Measurements from ENCODE around the gene PRM3. TPM values are rescaled to one million over a fixed set of nuclear protein-coding genes. Genes with fewer than 3 reads are reported as not detected.

The PRM3 gene
- total and polyA plus RNA-seq, 2 of the 8 experiments (the other 6 are each of a cell fraction or from before 2014, with no cell fraction given): not detected

DNA sequence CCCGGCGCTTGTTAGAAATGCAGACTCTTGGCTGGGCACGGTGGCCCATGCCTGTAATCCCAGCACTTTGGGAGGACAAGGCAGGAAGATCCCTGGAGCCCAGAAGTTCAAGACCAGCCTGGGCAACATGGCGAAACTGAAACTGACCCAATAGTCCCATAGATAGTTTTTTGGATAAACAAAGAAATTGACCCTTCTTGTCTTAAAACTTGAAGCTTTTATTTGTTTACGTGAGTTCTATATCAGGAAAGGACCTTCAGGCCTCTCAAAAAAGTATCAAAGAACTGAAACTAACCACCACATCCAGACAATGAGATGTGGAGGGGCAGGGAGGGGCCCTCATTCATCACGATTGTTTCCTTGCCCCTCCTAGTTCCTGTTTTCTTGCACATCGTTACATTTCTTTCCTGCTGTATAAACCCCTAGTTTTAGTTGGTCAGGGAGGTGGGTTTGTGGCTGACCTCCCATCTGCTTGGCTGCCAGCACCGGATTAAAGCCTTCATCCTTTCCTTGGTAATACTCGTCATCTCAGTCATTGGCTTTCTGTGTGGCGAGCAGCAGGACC is 37.6 kb upstream of the PRM3 start:
- H3K36me3 ChIP-seq (ENCODE audit: control insufficient read depth in 2 of 4, insufficient read depth in 4 of 4, low read length in 3 of 4): no peaks in the 10 kb centered on the region
- no peak overlapping the region for H3K9ac ChIP-seq (replicated peaks in 1 of 4; ENCODE audit: extremely low read depth in 1 of 4, low read depth in 3 of 4, low read length in 3 of 4)
- H3K79me1 ChIP-seq (ENCODE audit: low read depth, low read length): no peaks in the 10 kb centered on the region
- H3K27ac ChIP-seq (ENCODE audit: low read depth, low read length): no peak overlapping the region
- H2BK20ac ChIP-seq (ENCODE audit: low read length): peak overlapping the region; percentile 97; the same call in 1 of the 2 replicates
- peaks cover 2% of the 10 kb centered on the region; the same call in 1 of the 2 replicates for H3K23me2 ChIP-seq (ENCODE audit: low read depth, low read length)
- no peak overlapping the region for H2AFZ ChIP-seq (ENCODE audit: low read length)
- no peak overlapping the region for H4K8ac ChIP-seq (ENCODE audit: extremely low read depth, insufficient read depth, low read length)
- no peak overlapping the region for H3K4me3 ChIP-seq (ENCODE audit: extremely low read depth in 1 of 4, insufficient read depth in 2 of 4, low read depth in 3 of 4, low read length in 4 of 4)
- peak overlapping the region; percentile 52; the same call in 1 of the 2 replicates for H2BK5ac ChIP-seq (ENCODE audit: low read depth, low read length)
- peak overlapping the region; percentile 12 for H3K4ac ChIP-seq (replicated peaks; ENCODE audit: insufficient read length, low read depth, low read length)
- peak overlapping the region; percentile 45 for H4K91ac ChIP-seq (replicated peaks; ENCODE audit: insufficient read length, low read length)
- H3K14ac ChIP-seq (ENCODE audit: insufficient read length): no peak overlapping the region
- H3K4me1 ChIP-seq (replicated peaks in 1 of 4; ENCODE audit: control insufficient read depth in 3 of 4, insufficient read depth in 4 of 4, low read length in 3 of 4): peaks cover 18 to 38% (median 21%) of the 10 kb centered on the region in 4 experiments
- peak overlapping the region; percentile 67; the same call in 1 of the 2 replicates for H2AK5ac ChIP-seq (ENCODE audit: low read depth, low read length)
- DNase-seq (ENCODE audit: low read depth in 1 of 2, low spot score in 2 of 2) (no peak), FAIRE-seq (no peak)
- peak overlapping the region; percentile 28 for H2BK120ac ChIP-seq (replicated peaks; ENCODE audit: low read depth, low read length)
- H3K18ac ChIP-seq (ENCODE audit: extremely low read depth, low read length): no peak overlapping the region
- H2BK15ac ChIP-seq (ENCODE audit: low read length): peak overlapping the region; percentile 72; the same call in 1 of the 2 replicates
- H4K20me1 ChIP-seq (replicated peaks in 1 of 2; ENCODE audit: control insufficient read depth in 1 of 2, insufficient read depth in 2 of 2, low read length in 2 of 2): no peaks in the 10 kb centered on the region
- H4K5ac ChIP-seq (ENCODE audit: insufficient read length, low read depth, low read length): no peak overlapping the region
- H3K23ac ChIP-seq (ENCODE audit: insufficient read length): no peak overlapping the region
- no peaks in the 10 kb centered on the region for H3K27me3 ChIP-seq (replicated peaks in 1 of 4; ENCODE audit: control insufficient read depth in 3 of 4, extremely low read depth in 1 of 4, insufficient read depth in 3 of 4, low read length in 3 of 4)
- no peak for TF ChIP-seq KDM5A (IDR thresholded peaks at IDR 0.05; ENCODE audit: low read length)
- TF ChIP-seq CBX5 (IDR thresholded peaks at IDR 0.05; ENCODE audit: low read depth, low read length): no peak
- ChIA-PET POLR2A (ENCODE audit: partially characterized antibody) (interaction anchor here (1.0 to 3.5 kb wide), 5 partner anchors 23 to 55 kb away, joined by 3 to 27 read pairs (median 3); partner anchors contain the start of gene SOCS1), CTCF (ENCODE audit: partially characterized antibody) (interaction anchor here (0.6 to 1.5 kb wide), 4 partner anchors 13 to 54 kb away, joined by 3 to 4 read pairs (median 3); no protein-coding TSS in a partner anchor)
- H3K56ac ChIP-seq (replicated peaks; ENCODE audit: insufficient read length, low read depth, low read length): no peak overlapping the region
- H2BK12ac ChIP-seq (ENCODE audit: low read depth, low read length): peak overlapping the region; percentile 68; the same call in 1 of the 2 replicates
- H3K79me2 ChIP-seq (ENCODE audit: control insufficient read depth in 1 of 2, insufficient read depth in 2 of 2, low read length in 2 of 2): no peaks in the 10 kb centered on the region
- H3K4me2 ChIP-seq (ENCODE audit: insufficient read depth in 1 of 2, low read depth in 2 of 2, low read length in 2 of 2): no peak overlapping the region
- 91% methylated on average over 10 of the region's 10 CpGs; no CpG with 5 or more reads in 1 of the 2 experiments for WGBS, 2 experiments (ENCODE audit: extremely low coverage in 1 of 2, insufficient coverage in 1 of 2, insufficient read length in 1 of 2, insufficient replicate concordance in 2 of 2, low coverage in 1 of 2, low lambda C conversion rate in 2 of 2, missing lambda C conversion rate in 1 of 2)
- no peaks in the 10 kb centered on the region for H3K9me3 ChIP-seq (ENCODE audit: insufficient read depth in 2 of 2, low read depth in 1 of 2, low read length in 1 of 2)
